Tongue (tissue), 3 donors: ENCODE data around the gene ACAT2. TPM values are rescaled to one million over a fixed set of nuclear protein-coding genes. Genes with fewer than 3 reads are reported as not detected.
"Not testable (repeated sequence)": the region's sequence is repeated elsewhere in the genome, so short reads cannot be mapped to it uniquely, and the experiment has no call there.

Experiments used
- DNase-seq: peaks from one replicate; pipeline ENCODE4 v3.0.0-alpha.2; 2015
- small RNA-seq: library from RNA; depleted of rRNA; stranded (forward); fragments of <200 nt; gene quantifications from one replicate; pipeline ENCODE3, GENCODE V24; 2014; ENCODE audit warnings: low replicate concordance
- total RNA-seq: library from RNA; depleted of rRNA; stranded (reverse); fragments of >200 nt; gene quantifications from one replicate; pipeline ENCODE4 v1.2.3, GENCODE V29; 2014

The ACAT2 gene
- total RNA-seq, 1 donor from 2014 or later: 6.4 TPM

DNA sequence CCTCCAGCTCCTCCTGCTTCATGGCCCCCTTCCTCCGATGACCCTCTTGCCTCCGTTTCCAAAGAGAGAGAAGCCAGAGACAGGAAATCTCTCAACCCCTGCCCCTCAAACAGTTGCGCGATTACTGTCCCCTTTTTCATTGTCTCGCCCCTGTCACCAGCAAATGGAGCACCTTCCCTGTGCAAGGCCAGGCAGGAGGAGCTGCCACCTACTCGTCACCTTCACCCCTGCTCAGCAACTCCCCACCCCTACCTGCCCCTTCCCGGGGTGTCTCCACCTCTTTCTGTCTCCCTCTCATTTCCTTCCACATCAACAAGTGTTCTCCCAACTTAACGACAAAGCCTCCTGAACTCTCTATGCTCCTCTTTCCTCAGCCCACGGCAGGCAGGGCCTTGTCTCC is 51.9 kb downstream of the ACAT2 start:
- no peak for DNase-seq

DNA sequence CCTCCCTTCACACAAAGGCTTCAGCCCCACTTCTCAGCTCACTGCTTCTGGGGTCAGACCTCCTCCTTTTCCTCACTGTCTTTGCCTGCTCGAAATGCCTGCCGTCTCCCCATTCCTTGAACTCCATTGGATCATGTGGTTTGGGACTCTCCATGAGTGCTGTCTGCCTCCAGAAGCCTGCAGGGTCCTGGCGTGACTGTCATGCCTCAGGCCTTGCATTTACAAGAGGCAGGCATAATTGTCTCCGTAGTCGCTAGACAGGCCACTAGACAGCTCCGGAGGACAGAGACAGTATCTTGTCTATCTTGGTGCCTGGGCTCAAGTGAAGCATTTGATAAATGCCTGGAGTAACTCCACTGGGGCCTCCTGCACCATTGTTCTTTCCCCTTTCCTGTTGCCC is 53.6 kb downstream of the ACAT2 start:
- no peak for DNase-seq

DNA sequence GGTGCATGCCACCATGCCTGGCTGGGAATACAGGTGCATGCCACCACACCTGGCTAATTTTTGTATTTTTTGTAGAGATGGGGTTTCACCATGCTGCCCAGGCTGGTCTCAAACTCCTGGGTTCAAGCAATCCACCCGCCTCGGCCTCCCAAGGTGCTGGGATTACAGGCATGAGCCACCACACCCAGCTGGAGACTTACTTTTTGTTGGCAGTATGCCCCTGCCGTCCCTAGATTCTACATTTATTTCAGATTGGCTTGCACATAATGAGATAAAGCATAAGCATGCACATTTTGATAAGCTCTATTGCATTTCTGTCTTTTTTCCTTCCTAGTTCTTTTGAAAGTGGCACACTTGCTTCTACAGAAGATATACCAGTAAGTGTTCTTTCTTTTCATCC is 54.9 kb downstream of the ACAT2 start:
- not testable (repeated sequence) for DNase-seq

DNA sequence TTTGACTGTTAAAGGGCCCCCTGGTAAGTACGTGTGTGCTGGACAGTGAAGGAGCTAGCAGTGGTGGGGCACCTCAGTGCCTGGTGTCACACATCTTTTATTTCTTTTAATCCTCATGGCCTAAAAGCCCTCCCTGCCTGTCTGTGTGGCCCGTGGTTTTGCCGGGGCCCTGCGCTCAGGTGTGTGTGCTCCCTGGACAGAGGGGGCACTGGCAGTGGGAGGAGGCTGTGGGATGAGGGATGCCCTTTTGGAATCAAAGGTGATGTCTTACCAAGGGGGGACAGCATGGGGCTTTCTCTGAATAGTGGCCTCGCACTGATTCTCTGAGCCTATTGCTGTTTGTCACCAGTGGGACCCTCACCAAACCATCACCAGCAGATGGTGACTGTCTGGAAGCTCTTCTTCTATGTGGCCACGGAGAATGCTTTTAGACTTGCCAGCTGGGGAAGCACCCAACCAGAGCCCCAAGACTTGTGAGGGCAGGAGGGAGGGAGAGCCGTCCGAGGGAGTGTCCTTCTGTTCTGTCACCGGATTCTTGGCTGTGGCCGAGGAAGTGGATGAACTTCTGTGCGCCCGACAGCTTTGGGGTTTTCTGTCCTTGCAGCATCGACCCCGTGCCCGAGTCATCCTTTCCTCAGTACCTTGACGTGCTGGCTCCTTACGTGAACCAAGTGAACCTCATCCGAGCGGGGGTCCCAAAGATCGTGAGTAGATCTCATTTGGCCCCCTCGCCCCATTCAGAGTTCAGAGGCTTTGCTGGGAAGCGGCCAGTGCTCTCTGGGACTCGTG is 56.3 kb downstream of the ACAT2 start:
- no peak for DNase-seq

DNA sequence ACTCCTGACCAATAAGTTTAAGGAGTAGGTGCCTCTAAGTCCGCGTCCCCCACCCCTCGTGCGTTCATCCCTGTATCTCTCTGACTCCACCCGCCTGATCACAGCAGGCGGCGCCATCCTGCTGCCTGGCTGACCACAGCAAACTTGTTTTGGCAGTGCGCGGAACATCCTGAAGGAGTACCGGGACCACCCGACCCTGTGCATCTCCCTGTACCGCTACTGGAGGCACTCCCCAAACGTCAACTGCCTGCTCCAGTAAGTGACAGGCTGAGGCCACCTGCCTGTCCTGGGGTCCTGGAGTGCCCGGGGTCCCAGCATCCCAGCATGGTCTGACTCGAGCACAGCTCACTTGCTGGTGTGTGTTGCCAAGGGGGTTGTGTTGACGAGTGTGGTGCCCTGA is 57.3 kb downstream of the ACAT2 start:
- DNase-seq: no peak

DNA sequence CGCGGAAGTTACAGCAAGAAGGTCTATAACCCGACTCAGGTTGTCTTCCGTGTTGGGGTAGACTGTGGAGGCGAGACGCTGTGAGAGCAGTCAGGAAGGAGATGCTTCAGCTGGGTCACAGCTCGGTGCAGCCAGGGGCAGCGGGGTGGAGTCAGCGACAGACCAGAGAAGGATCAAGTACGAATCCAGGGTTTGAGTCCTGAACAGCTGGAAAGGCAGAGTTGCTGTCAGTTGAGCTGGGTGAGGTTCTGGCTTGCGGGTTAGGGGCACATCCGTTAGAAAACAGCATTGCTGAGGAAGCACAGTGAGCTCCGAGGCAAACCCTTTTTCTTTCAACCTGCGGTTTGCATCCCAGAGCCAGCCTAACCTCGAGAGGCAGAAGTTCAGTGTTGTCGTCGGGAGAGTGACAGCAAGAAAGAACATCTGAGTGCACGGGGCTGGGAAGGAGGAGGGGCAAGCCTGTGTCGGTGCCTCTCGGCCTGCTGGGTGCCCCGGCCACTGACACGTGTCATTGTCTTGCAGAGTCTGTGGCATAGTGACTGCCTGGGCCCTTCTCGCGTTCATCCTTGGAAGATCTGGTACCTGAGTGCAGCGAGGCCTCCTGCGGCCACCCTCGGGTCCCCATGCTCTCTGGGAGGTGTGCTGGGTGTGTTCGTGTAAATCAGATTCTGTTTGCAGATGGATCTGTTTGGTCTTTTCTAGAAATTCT is 58.2 kb downstream of the ACAT2 start:
- peak; percentile 13 for DNase-seq

DNA sequence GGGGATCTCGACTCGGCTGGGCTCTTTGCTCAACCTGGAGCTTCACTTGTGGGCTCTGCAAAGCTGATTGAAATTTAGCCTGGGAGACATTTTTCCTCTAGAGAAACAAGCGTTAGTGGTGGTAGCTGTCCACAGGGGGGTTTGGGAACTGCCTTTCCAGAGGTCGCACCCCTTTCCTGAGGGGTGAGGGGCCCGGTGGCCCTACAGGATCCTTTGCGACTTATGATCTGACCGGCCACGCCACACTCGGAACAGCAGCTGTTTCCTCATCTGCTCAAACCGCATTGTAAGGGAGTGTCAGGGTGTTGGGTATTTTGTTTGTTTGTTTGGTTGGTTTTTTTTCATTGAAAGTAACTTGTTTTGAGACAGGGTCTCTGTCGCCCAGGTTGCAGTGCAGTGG is 59.3 kb downstream of the ACAT2 start:
- DNase-seq: no peak

DNA sequence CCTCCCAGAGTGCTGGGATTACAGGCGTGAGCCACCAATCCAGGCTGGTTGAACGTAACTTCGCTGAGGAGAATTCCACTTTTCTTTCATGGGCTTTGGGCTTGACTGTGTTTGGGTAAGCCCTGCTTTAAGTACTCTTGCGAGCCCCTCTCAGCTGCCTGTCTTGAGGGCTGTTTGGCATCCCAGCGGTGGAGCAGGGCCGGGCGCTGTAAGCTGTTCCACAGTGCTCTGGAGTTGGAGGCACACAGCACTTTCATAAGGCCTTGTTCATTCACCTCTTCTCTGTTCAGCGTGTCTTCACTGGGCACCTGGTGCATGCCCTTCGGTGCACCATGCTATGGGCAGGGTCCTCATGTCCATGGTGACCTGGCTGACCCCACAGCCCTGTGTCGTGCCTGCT is 59.9 kb downstream of the ACAT2 start:
- DNase-seq: no peak

DNA sequence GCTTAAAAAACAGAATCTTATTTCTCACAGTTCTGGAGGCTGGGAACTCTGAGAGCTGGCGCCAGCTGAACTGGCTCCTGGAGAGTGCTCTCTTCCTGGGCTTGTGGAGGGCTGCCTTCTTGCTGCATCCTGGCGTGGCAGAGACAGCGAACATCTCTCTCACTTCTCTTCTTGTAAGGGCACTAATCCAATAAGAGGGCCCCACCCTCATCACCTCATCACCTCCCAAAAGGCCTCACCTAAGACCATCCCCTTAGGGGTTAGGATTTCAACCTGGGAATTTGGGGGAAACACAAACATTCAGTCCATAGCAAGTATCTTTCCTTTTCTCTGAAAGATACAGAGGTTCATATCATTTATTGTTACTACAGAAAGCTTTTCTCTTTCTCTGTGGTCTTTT is 62.1 kb downstream of the ACAT2 start:
- DNase-seq: no peak

DNA sequence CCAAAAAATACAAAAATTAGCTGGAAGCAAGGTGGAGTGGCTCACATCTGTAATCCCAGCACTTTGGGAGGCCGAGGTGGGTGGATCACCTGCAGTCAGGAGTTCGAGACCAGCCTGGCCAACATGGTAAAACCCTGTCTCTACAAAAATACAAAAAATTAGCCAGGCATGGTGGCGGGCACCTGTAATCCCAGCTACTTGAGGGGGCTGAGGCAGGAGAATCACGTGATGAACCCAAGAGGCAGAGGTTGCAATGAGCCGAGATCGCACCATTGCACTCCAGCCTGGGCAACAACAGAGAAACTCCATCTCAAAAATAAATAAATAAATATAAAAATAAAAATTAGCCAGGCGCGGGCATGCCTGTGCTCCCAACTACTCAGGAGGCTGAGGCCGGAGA is 62.8 kb downstream of the ACAT2 start:
- not testable (repeated sequence) for DNase-seq

DNA sequence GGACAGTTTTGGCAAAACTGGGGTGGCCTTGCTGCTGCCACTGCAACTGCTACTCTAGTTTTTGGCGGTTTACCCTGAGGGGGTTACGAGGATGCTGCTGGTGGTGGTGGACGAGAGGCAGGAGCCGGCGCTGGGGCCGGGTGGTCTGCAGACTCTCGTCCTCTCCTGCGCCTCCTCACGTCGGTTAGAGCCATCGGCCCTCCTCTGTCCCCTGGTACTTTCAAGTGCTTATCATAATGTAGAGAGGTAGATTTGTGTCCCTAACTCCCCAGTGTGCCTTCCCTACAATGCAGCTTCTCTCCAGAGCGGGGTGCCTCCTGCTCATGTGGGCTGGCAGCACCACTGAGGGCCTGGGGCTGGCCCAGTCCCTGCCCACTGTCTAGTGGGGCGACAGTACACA is 64.2 kb downstream of the ACAT2 start:
- DNase-seq: no peak

DNA sequence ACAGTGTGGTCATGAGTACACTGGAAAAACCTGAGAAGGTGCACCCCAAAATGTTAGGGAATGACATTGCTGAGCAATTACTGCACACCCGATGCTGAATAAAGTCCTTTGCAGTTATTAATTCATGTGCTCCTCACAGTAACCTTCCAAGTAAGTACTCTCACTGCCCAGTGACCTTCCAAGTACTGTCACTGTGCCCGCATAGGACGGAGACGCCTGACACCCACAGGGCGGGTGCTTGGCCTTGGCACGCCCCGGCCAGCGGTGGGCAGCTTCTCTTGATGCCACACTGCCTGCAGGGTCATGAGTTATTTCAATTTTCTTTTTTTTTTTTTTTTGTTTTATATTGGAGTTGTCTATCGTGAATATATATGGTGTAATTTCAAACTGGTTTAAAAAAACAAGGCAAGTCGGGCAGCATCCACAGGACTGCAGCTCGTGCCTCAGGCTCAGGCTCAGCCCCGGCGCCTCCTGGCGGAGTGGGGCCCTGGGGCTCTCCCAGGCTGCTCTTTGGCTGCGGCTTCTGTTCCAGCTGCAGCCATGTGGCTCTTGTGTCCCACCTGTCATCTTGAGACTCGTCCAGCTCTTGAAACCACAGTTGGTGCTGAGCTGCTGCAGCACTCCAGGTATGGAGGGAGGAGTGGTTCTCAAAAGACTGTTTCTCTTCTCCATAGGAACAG is 65.3 kb downstream of the ACAT2 start:
- peak; percentile 84 for DNase-seq

DNA sequence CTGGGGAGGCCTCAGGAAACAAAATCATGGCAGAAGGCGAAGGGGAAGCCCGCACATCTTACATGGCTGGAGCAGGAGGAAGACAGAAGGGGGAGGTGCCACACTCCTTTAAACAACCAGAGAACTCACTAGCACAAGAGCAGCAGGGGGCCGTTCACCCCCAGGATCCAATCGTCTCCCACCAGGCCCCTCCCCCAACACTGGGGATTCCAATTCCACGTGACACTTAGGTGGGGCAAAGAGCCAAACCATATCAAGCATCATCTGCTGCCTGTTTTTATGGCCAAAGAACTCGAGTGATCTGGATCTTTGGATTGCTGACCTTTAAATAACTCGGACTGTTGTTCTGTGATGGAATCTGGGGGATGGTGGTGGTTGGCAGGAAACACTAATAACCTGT is 66.2 kb downstream of the ACAT2 start:
- DNase-seq: peak; percentile 44

Small RNAs within 50 kb of the gene (small RNA-seq; reads per million reads assigned to genes)
- gene RNU4ATAC18P: not detected
- 39.3 reads per million, percentile 96 among the genes with 10 or more reads in this experiment for gene SNORA20
- gene SNORA29: not detected

Other genes starting within 250 kb of the ACAT2 start
- 216 TPM for gene SOD2, start 68.8 kb upstream of the ACAT2 start, total RNA-seq
- gene WTAP, start 34.5 kb upstream of the ACAT2 start, total RNA-seq: 91.8 TPM
- 202 TPM for gene TCP1, start 27.6 kb downstream of the ACAT2 start, total RNA-seq
- gene MRPL18, start 28.4 kb downstream of the ACAT2 start, total RNA-seq: 62.6 TPM
- gene PNLDC1, start 38.2 kb downstream of the ACAT2 start, total RNA-seq: 0.82 TPM
- gene MAS1, start 128.9 kb downstream of the ACAT2 start, total RNA-seq: not detected
- 239 TPM for gene IGF2R, start 207.0 kb downstream of the ACAT2 start, total RNA-seq